ENCODE measurements around the gene KCNAB2.

DNA sequence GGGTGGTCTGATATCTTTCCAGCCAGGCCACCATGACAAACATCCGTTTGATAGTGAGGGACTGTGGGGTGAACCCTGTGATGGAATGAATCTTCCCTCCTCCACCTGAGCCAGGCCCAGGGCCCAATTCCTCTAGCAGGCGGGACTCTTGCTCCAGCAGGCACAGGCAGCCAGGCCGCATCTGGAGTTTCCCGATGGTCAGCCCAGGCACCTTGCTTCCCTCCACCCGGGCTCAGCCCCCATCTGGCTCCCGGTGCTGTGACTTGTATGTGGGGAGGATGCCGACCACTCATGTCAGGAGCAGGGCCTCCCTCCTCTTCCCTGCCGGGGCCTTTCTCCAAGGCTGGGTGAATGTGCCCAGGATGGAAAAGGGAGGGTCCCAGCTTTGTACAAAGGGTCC lies 21.0 kb downstream of the KCNAB2 start:
- TF ChIP-seq, protein P1, sequence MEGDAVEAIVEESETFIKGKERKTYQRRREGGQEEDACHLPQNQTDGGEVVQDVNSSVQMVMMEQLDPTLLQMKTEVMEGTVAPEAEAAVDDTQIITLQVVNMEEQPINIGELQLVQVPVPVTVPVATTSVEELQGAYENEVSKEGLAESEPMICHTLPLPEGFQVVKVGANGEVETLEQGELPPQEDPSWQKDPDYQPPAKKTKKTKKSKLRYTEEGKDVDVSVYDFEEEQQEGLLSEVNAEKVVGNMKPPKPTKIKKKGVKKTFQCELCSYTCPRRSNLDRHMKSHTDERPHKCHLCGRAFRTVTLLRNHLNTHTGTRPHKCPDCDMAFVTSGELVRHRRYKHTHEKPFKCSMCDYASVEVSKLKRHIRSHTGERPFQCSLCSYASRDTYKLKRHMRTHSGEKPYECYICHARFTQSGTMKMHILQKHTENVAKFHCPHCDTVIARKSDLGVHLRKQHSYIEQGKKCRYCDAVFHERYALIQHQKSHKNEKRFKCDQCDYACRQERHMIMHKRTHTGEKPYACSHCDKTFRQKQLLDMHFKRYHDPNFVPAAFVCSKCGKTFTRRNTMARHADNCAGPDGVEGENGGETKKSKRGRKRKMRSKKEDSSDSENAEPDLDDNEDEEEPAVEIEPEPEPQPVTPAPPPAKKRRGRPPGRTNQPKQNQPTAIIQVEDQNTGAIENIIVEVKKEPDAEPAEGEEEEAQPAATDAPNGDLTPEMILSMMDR (IDR thresholded peaks at IDR 0.05; ENCODE audit: low read depth, low read length): no peak
- no peak for TF ChIP-seq EZH2phosphoT487 (IDR thresholded peaks at IDR 0.05; ENCODE audit: low read depth)

All from OCI-LY3 (cell line).